ENCODE measurements around the gene COL18A1. TPM values are rescaled to one million over a fixed set of nuclear protein-coding genes. Genes with fewer than 3 reads are reported as not detected.

COL18A1 gene
- total and polyA plus RNA-seq, 2 donors (not counting 1 experiment from before 2014, with no cell fraction given), result 15.6 to 24.7 TPM

DNA sequence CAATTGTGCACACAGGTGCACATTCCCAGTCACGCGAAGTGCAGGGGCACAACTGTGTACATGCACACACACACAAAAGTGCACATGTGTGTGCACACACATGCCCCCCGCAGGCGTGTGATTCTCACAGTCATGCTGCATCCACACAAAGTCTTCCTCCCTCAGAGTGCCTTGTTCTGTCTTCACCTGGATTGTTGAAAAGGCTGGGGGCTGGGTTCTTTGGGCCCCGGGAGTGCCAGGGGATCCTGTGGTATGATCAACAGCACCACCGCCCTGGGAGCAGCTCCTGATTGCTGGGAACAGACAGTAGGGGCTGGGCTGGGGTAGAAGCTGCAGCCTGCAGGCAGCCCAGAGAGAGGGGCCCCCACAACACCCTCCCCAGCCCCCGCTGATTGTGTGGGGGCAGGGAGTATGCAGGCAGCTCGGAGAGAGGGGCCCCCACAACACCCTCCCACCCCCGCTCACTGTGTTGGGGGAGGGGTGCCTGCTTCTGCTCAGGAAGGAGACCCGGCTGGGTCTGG is 3.4 kb downstream of the COL18A1 start:
- peaks cover 43% of the 10 kb centered on the region for H3K27me3 Mint-ChIP-seq
- no peak overlapping the region for H2AFZ ChIP-seq (ENCODE audit: insufficient read depth, low read depth, low read length, poor library complexity, severe bottlenecking)
- H3K4me3 ChIP-seq (ENCODE audit: control extremely low read depth in 1 of 5, extremely low read depth in 1 of 5, insufficient read depth in 1 of 5, low read depth in 2 of 5, low read length in 4 of 5), result no peak overlapping the region
- ChIA-PET CTCF (no interaction called here), POLR2A (no interaction called here)
- H3K4me2 ChIP-seq (replicated peaks; ENCODE audit: low read depth, low read length, poor library complexity, severe bottlenecking), result no peak overlapping the region
- TF ChIP-seq, protein P1, sequence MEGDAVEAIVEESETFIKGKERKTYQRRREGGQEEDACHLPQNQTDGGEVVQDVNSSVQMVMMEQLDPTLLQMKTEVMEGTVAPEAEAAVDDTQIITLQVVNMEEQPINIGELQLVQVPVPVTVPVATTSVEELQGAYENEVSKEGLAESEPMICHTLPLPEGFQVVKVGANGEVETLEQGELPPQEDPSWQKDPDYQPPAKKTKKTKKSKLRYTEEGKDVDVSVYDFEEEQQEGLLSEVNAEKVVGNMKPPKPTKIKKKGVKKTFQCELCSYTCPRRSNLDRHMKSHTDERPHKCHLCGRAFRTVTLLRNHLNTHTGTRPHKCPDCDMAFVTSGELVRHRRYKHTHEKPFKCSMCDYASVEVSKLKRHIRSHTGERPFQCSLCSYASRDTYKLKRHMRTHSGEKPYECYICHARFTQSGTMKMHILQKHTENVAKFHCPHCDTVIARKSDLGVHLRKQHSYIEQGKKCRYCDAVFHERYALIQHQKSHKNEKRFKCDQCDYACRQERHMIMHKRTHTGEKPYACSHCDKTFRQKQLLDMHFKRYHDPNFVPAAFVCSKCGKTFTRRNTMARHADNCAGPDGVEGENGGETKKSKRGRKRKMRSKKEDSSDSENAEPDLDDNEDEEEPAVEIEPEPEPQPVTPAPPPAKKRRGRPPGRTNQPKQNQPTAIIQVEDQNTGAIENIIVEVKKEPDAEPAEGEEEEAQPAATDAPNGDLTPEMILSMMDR (IDR thresholded peaks at IDR 0.05), result no peak
- no peak for TF ChIP-seq EZH2 (IDR thresholded peaks at IDR 0.05; ENCODE audit: borderline replicate concordance, insufficient read depth, low read depth, low read length, poor library complexity, severe bottlenecking)
- H3K4me3 Mint-ChIP-seq, result no peak overlapping the region
- intact Hi-C loops (cut with micrococcal nuclease), result no loop called here
- H3K9ac ChIP-seq (ENCODE audit: low read length), result no peak overlapping the region
- 70% methylated on average over 5 of the region's 10 CpGs for WGBS (ENCODE audit: insufficient coverage)
- H3K27ac ChIP-seq (ENCODE audit: low read length in 2 of 2), result no peak overlapping the region
- H4K20me1 ChIP-seq (ENCODE audit: control insufficient read depth, insufficient read depth, low read length, poor library complexity, severe bottlenecking), result no peaks in the 10 kb centered on the region
- H3K27ac Mint-ChIP-seq, result no peak overlapping the region
- DNase-seq (no peak), ATAC-seq (ENCODE audit: low read depth) (no peak)
- H3K4me1 ChIP-seq (ENCODE audit: control insufficient read depth in 2 of 2, insufficient read depth in 2 of 2, low read length in 2 of 2), result peaks cover 12 to 18% of the 10 kb centered on the region in 2 donors
- H3K9me3 ChIP-seq (ENCODE audit: control extremely low read depth in 1 of 3, control insufficient read depth in 2 of 3, insufficient read depth in 1 of 3, low read length in 2 of 3), result peaks cover 0 to 14% (median 0%) of the 10 kb centered on the region in 3 donors
- H3K79me2 ChIP-seq (ENCODE audit: control insufficient read depth, insufficient read depth, low read length), result no peaks in the 10 kb centered on the region
- peaks cover 0 to 49% (median 22%) of the 10 kb centered on the region in 4 experiments for H3K27me3 ChIP-seq (replicated peaks in 1 of 4; ENCODE audit: control extremely low read depth in 1 of 4, control insufficient read depth in 3 of 4, insufficient read depth in 4 of 4, low read length in 3 of 4)
- peaks cover 16% of the 10 kb centered on the region for H3K4me1 Mint-ChIP-seq
- no peaks in the 10 kb centered on the region for H3K9me3 Mint-ChIP-seq (ENCODE audit: insufficient read depth)
- H3K36me3 ChIP-seq (replicated peaks in 1 of 2; ENCODE audit: control extremely low read depth in 1 of 2, control insufficient read depth in 1 of 2, extremely low read depth in 1 of 2, insufficient read depth in 2 of 2, low read length in 1 of 2), result no peaks in the 10 kb centered on the region

- Histone ChIP-seq H3K36me3 (replicated peaks in 1 of 2; ENCODE audit: control extremely low read depth in 1 of 2, control insufficient read depth in 1 of 2, extremely low read depth in 1 of 2, insufficient read depth in 2 of 2, low read length in 1 of 2) (no peaks in the 10 kb centered on the region), H4K20me1 (ENCODE audit: control insufficient read depth, insufficient read depth, low read length, poor library complexity, severe bottlenecking) (no peaks in the 10 kb centered on the region), H3K79me2 (ENCODE audit: control insufficient read depth, insufficient read depth, low read length) (no peaks in the 10 kb centered on the region), H3K4me1 (ENCODE audit: control insufficient read depth in 2 of 2, insufficient read depth in 2 of 2, low read length in 2 of 2) (peaks cover 11 to 17% of the 10 kb centered on the region in 2 donors), H3K27me3 (replicated peaks in 1 of 4; ENCODE audit: control extremely low read depth in 1 of 4, control insufficient read depth in 3 of 4, insufficient read depth in 4 of 4, low read length in 3 of 4) (peaks cover 0 to 44% (median 18%) of the 10 kb centered on the region in 4 experiments), H3K27ac (ENCODE audit: low read length in 2 of 2) (no peak overlapping the region), H2AFZ (ENCODE audit: insufficient read depth, low read depth, low read length, poor library complexity, severe bottlenecking) (no peak overlapping the region), H3K4me3 (ENCODE audit: control extremely low read depth in 1 of 5, extremely low read depth in 1 of 5, insufficient read depth in 1 of 5, low read depth in 2 of 5, low read length in 4 of 5) (no peak overlapping the region), H3K4me2 (replicated peaks; ENCODE audit: low read depth, low read length, poor library complexity, severe bottlenecking) (no peak overlapping the region), H3K9ac (ENCODE audit: low read length) (no peak overlapping the region), H3K9me3 (ENCODE audit: control extremely low read depth in 1 of 3, control insufficient read depth in 2 of 3, insufficient read depth in 1 of 3, low read length in 2 of 3) (peaks cover 0 to 10% (median 0%) of the 10 kb centered on the region in 3 donors)
- peaks cover 12% of the 10 kb centered on the region for H3K4me1 Mint-ChIP-seq
- WGBS (ENCODE audit: insufficient coverage), result 93% methylated on average over 9 of the region's 9 CpGs
- ATAC-seq (ENCODE audit: low read depth) (no peak), DNase-seq (no peak)
- TF ChIP-seq, protein P1 (IDR thresholded peaks at IDR 0.05), result no peak
- TF ChIP-seq EZH2 (IDR thresholded peaks at IDR 0.05; ENCODE audit: borderline replicate concordance, insufficient read depth, low read depth, low read length, poor library complexity, severe bottlenecking), result no peak
- H3K27ac Mint-ChIP-seq, result no peak overlapping the region
- peaks cover 38% of the 10 kb centered on the region for H3K27me3 Mint-ChIP-seq
- ChIA-PET POLR2A (no interaction called here), CTCF (no interaction called here)
- no peak overlapping the region for H3K4me3 Mint-ChIP-seq
- intact Hi-C loops (cut with micrococcal nuclease), result no loop called here
- no peaks in the 10 kb centered on the region for H3K9me3 Mint-ChIP-seq (ENCODE audit: insufficient read depth)
These were observed 3.9 kb downstream of the COL18A1 start for GRCh38 chr21:45408801-45409261.
